HG03060 (cell line): Measurements from ENCODE around the gene MIOX.

Source experiments
- ATAC-seq: cut with Tn5 transposase; IDR thresholded peaks from one replicate; pipeline ENCODE4 v1.9.1; 2021; ENCODE audit warnings: low read depth, moderate number of reproducible peaks; ENCODE audit not compliant: unreplicated experiment

The MIOX gene

DNA sequence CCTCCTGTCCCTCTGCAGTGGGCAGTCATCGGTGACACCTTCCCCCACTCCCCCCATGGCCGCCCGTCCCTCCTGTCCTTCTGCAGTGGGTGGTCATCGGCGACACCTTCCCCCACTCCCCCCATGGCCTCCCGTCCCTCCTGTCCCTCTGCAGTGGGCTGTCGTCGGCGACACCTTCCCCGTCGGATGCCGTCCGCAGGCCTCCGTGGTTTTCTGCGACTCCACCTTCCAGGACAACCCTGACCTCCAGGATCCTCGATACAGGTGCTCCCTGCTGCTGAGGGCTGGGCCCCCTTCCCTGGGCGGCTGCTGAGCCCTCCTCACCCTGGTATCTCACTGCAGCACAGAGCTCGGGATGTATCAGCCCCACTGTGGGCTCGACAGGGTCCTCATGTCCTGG is 2.2 kb downstream of the MIOX start:
- ATAC-seq = no peak

DNA sequence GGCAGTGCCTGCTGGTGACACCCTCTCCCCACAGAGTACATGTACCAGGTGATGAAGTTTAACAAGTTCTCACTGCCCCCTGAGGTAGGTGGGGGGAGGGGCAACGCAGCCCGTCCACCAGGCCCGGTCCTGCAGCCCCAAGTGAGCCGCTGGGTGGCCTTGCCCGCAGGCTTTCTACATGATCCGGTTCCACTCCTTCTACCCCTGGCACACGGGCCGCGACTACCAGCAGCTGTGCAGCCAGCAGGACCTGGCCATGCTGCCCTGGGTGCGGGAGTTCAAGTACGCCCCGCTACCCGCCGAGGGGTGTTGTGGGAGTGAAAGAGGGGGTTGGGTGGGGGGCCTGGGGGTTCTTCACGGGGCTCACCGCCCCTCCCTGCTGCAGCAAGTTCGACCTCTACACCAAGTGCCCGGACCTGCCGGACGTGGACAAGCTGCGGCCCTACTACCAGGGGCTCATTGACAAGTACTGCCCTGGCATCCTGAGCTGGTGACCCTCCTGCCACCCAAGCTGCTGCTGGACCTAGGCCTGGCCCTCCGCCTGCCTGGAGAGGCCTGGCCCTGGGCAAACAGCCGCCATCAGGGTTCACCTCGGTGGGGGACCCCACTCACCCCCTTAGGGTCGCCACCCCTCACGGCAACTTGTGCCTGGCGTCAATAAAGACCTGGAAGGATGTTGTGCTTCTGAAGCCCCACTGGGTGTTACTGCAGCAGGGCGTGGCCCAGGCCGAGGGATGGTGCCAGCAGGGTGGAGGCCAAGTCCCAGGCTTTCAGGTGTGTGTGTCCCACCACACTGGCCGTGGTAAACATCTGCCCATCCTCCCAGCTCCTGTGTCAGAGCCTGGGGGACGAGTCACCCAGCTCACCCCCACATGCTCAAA is 2.9 kb downstream of the MIOX start:
- no peak for ATAC-seq

DNA sequence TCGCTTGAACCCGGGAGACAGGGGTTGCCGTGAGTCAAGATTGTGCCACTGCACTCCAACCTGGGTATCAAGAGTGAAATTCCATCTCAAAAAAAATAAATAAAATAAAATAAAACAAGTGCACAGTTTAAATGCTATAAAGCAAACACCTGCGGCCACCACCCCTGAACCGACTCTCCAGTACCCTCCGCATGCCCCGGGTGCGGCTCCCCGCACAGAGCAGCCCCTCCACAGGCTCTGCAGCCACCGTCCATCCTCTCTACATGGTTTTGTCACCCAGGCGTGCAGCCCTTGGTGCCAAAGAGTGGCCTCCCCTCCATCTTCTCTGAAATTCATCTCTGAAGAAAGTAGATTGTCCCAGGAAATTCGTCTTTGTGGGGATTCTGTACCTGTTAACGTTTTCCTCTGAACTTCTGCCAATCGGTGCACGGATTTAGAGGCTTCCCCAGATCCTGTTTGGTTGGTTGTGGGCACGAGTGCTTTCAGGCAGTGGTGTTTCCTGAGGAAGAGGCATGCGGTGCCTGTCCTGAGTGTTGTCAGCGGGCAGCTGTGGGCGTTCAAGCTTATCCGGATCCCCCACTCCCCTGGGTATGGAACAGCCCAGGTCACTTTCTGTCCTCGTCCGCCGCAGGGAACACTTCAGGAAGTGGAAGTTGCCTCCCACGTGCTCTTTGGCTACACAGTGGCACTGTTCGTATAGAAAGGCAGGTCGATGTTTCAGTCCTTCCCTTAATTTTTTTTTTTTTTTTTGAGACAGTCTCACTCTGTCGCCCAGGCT is 4.1 kb downstream of the MIOX start:
- no peak for ATAC-seq

DNA sequence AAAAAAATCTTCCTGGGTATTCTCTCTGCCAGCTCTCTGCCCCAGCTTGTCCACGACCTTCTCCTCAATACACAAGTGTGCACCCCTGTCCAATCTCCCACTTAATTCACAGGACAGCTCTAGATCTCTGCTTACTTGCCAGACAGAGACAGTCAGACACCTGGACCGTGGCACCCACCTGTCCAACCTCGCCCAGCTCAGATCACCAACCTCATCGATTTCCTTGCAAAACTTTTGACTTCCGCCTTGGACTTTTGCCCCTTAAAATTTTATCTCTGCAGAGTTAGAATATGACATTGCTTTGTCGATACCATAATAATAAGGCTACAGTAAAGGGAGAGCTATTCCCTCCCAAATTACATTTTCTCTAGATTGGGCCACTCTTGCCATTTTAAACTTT is 10.4 kb downstream of the MIOX start:
- ATAC-seq = no peak

DNA sequence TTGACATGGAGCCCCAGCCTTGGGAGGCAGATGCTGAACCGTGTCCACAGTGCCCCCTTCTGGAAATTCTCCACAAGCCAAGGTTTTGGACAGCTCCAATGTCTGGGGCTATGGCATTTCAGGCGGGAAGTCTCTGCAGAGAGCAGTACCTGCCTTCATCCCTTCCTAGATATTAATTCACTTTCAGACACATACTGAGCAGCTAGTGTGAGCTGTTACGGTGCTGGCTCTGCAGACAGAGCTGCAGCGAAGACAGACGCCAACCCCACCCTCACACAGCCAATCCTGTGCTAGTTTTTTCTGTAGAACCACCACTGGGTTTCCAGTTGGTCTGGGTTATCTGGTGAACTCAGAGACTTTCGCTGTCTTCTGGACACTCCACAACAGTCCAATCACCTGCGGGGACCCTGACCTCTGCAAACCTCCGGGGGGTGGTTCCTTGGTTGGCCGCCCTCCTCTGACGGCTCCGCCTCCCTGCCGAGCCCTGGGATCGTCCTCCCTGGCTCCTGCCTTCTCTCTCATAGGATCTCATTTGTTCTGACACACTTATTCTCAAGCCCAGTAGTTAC is 11.7 kb downstream of the MIOX start:
- ATAC-seq = no peak

DNA sequence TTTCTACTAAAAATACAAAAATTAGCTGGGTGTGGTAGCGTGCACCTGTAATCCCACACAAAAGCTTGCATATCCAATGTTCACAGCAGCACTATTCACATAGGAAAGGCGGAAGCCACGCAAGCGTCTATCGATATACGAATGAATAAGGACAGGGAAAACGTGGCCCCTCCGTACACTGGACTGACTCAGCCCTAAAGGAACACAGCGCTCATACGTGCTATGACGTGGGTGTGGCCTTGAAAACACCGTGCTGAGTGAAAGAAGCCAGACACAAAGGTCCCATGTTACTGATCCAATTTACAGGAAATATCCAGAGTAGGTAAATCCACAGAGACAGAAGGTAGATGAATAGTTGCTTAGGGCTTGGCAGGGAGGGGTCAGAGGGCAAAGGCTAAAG is 13.8 kb downstream of the MIOX start:
- no peak for ATAC-seq

DNA sequence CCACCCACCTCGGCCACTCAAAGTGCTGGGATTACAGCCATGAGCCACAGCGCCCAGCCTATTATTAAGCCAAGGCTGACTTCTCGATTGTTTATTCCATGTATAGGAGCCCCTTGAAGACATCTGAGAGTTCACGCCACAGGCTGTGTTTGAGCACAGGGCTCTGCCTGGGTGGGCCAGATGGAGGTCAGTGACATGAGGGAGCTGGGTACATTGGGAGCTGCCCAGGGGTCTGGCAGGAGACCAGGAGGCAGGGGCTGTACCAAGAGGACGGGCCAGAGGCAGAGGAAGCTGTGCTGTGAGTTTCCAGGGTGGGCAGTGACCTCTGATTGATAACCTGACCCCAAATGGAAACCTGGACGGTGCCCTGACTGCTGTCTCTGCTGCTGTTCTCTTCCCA is 15.4 kb downstream of the MIOX start:
- no peak for ATAC-seq

DNA sequence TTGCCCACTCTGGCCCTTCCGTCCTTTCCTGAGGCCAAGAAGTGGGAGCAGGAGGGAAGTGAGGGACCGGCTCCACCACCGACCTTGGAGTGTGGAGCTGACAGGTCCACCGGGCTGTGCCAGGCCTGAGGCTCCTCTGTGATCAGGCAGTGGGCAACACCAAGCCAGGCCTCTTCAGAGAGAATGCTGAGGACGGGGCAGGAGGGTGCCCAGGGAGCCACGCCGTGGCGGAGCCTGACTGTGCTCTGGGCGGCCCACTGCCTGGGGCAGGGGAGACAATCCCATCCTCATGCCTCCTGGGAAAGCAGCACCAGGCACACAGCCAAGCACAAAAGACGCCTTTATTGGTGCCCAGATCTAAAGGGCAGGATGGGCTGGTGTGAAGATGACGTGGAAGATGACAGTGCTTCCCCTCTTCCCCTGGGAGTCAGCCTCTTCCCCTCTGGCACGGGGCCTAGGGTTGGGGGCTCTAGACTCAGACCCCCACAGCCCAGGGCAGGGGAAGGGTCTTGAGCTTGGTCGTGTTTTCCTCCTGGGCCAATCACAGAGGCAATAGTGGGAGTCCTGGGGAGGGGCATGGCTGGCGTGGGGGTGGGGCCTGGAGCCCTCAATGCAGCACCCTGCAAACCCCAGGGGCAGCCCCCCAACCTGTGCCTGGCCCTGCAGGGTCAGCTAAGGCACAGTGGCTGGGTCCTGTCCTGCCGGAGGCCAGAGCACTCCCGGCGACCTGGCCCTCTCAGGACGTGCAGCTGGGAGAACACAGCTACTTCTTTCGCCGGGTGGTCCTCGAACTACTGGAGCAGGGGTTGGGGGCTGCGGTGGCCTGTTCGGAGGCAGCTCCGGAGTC is 16.2 kb downstream of the MIOX start:
- no peak for ATAC-seq

DNA sequence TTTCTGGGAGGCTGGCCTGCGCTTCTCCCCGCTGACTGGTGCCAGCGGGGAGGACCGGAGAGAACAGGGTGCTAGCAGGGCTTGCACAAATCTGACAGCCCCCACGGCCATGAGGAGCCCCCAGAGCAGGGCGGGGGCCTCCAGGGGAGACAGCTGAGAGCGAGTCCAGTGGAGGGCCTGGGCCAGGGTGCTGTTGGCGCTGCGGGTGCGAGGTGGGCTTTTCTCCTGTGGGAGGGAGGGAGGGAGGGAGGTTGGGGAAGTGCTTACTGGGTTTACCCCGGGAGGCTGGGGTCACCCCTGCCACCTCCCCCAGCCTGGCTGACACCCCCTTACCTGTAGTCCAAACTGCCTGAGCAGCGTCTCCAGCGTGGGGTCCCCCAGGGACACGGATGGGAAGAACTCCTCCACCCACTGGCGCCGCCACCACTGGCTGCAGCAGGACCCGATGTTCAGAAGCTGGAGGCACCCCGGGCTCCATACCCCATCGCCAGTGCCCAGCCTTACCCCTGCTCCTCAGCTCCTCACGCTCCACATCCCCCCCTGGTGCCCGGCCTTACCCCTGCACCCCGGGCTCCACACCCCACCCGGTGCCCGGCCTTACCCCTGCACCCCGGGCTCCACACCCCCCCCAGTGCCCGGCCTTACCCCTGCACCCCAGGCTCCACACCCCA is 17.0 kb downstream of the MIOX start:
- no peak for ATAC-seq

DNA sequence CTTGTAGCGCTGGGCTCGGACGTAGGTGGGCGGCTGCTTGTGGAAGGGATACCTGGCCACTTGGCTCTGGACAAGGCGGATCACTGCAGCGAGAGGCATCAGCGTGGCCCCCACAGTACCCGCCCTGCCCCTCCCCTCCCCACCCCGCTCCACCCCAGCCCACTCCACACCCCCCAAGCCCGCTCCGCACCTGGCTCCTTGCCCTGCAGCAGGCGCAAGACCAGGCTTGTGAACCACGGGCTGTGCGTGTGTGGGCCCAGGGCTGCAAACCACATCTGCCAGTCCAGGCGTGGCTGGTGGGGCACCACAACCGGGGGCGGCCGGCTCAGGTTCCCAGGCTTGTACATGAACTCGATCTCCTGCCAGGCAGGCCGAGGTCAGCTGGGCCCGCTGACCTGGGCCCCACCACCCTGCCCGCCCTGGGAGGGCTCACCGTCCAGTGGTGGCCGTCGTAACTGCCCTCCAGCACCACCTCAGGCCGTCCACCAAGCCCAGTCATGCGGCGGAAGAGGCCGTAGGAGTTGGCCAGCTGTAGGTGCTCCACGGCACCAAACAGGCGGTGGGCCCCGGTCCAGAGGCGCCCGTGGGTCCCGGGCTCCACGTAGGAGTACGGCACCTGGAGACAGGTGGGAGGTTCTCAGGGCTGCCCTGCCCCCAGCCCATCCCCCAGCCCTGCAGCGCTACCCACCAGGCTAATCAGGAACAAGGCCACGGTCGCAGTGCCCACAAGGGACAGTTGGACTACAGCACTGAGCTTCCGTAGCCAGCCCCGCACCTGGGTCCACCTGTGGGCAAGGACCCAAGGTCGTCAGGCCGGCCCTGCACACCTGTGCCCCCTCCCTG is 17.9 kb downstream of the MIOX start:
- no peak for ATAC-seq

DNA sequence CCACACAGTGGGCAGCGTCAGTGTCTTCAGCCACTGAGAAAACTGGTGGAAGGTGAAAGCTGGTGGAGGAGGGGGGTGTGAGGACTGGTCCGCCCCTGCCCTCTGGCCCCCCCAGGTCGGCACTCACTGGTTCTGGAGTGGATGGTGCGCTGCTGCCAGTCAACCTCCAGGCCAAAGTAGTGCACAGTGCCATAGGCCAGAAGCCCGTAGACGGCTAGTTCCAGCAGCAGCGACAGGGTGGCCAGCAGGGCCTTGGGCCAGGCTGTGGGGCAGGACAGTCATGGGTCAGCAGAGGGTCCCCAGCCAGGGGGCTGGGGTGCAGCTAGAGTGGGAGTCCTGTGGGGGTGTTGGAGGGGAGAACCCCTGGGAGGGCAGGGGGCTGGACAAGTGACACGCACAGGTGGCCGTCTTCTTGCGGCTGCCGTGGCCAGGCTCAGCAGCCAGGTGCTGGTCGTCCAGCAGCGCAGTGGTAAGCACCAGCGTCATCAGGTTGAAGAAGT is 18.7 kb downstream of the MIOX start:
- ATAC-seq = no peak

DNA sequence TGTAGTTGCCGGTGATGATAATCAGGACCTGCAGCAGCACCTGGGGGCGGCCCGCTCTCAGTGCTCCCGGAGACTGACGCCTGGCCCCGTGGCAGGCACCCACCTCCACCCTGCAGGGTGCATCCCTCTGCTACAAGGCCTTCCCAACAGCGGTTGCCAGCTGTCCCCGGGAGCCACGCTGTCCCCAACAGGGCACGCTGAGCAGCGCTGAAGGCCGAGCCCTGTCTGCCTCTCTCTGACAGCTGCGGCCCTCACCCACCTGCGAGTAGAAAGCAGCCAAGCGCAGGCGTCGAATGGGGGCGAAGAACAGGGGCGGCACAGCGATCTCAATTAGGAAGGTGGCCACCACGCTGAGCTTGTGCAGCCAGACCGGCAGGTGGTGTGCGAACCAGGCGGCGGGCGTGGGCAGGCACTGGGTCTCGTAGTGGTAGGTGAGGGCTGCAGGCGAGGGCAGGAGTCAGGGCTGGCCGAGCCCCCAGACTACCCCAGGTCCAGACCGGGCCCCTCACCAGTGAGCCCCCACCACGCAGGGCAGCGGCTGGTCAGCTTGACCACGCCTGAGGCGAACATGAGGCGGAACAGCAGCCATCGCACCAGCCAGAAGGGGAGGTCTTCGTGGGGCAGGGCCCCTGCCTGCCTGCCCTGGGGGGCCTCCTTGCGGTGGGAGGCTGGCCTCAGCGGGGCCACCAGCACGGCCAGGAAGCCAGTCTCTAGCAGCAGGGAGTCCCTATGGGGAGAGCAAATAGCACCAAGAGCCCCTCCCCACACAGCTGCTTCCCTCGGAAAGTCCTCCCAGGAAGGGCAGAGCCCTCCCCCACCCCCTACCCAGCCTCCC is 19.3 kb downstream of the MIOX start:
- ATAC-seq = no peak

DNA sequence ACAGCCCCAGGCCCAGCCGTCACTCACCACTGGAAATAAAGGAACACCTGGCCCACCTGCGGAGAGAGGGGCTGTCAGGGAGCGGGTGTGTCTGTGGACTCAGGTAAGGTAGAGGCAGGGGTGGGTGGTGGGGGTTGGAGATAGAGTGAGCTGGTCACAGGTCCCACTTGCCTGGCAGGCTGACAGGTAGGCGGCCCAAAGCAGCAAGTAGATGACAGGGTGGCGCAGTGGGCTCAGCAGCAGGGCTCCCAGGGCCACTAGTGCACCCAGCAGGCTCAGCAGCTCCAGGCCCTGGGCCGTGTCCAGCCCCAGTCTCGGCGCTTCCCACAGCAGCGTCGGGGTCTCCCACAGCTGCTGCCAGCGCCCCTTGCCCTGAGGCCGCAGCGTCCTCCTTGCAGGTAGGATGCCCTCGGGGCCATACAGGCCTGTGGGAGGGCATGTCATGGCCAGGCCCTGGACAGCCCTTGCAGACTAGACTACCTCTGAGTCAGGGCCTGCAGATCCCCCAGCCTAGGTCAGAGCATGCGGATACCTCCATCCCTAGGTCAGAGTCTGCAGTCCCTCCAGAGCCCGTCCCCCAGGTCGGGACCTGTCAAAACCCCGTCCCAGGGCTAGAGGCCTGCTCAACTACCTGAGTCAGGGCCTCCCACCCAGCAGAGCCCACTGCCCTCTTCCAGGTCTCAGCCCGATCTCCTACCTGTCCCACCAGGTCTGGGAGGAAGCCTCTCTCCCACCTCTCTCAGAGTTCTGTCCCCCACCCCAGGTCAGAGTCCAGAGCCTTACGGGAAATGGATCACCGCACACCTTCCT is 20.2 kb downstream of the MIOX start:
- ATAC-seq = no peak

DNA sequence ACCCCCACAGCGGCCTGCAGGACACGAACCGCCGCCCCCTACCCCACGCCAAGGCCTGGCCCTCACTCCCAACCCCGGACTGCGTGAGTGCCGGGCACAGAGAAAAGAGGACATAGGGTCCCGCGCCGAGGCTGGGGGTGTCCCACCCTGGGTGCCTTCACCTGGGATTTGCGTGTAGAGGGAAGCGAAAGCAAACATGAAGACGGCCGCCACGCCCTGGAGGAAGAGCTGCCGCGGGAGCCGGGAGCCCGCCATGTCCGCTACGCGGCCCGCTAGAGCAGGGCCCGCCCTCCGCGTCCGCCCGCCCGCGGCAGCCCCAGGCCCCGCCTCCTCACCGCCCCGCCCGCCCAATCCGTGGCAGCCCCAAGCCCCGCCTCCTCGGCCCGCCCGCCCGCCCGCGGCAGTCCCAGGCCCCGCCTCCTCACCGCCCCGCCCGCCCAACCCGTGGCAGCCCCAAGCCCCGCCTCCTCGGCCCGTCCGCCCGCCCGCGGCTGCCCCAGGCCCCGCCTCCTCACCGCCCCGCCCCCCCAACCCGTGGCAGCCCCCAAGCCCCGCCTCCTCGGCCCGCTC is 20.8 kb downstream of the MIOX start, which contains the start of gene LMF2:
TSS of gene LMF2 (minus strand) at position 282 of the 570 bp plus-strand sequence. CDS start at position 255, 27 bp downstream.
- ATAC-seq = no peak

DNA sequence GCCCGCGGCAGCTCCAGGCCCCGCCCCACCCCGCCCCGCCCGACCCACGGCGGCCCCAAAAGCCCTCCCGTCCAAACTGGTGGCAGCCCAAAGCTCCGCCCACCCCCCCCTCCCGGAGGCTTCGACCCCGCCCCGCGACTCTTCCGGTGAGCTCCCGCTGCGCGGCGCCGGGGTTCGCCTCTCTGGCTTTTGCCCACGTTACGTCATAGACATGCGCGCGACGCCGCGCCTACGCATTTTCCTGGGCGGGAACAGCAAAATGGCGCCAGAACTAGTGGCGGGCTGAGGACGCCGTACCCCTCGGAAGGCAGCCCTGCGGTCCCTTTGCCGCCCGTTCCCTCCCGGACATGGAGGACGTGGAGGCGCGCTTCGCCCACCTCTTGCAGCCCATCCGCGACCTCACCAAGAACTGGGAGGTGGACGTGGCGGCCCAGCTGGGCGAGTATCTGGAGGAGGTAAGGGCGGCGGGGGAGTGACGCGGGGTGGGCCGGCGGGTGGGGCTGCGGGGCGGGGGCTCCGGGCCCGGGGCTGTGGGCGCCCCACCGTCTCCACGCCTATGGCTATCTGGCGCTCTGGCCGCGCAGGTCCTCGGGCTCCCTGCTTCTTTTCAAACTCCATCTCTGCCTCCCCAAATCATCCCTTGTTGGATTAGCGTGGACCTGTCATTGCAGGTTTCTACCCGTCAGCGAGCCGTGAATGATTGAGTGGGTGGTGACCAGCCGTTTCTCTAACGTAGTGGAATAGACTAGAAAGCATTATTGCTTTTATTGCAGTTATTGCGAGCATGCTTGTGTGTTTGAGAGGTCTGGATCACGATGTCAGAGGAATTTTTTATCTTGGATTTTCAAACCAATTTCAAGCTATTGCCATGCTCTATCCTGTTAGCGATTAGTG is 21.6 kb downstream of the MIOX start, which contains the start of gene NCAPH2:
TSS of gene NCAPH2 (plus strand) at position 234 of the 894 bp plus-strand sequence. CDS start at position 348, 114 bp downstream.
- ATAC-seq = peak; percentile 73

DNA sequence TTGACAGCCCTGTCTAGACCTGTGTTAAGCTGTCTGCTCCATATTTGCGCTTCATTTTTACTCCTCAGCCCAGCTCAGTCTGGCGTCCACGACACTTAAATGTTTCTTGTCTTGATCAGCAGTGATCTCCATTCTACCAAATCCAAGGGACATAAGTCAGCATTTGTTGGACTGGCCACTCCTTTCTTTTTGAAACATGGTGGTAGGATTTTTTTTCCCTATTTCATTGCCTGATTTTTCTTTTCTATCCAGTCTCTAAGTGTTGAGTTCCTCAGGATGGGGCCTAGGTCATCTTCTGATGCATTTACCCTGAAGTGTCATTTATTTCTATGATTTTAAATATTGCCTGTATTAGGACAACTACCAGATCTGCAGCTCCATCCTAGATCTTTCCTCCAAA is 22.2 kb downstream of the MIOX start:
- no peak for ATAC-seq
